Bone marrow (tissue), 2 donors: ENCODE data around the gene SEC22A.
A peak's percentile ranks its signal among the peaks of the same experiment; 100 is the strongest.
"Not testable (repeated sequence)": the region's sequence is repeated elsewhere in the genome, so short reads cannot be mapped to it uniquely, and the experiment has no call there.

ENCODE experiments used
- DNase-seq, 2 donors: peaks; one replicate each; lab custom pipeline; 2025; lab: John Stamatoyannopoulos, UW

Gene SEC22A

DNA sequence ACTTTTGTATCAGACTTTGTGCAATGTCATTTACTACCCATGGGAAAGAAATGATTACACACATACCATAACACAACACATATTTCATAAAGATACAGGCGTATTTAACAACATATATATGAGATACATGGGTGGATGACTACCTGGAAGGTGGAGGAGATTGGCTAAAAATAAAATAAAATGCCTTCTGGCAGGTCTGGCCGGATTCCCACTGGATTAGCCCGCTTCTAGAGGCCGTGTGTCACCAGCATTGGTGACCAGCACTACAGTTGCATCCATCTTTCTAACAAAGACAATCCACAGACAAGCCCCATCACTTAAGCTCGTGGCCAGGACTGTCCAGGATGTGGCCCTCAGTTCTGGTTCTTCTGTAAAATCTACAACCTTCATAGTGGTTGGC, 21.0 kb upstream of the SEC22A start:
- DNase-seq = no peak

- no peak for DNase-seq
Observed at GRCh38 chr3:123186695-123187094, 15.0 kb upstream of the SEC22A start.

GRCh38 chr3:123188058-123188457, 13.7 kb upstream of the SEC22A start:
- no peak for DNase-seq

GRCh38 chr3:123193448-123194101, 8.2 kb upstream of the SEC22A start:
- DNase-seq = no peak

GRCh38 chr3:123194552-123194951, 7.2 kb upstream of the SEC22A start:
- no peak for DNase-seq

DNA sequence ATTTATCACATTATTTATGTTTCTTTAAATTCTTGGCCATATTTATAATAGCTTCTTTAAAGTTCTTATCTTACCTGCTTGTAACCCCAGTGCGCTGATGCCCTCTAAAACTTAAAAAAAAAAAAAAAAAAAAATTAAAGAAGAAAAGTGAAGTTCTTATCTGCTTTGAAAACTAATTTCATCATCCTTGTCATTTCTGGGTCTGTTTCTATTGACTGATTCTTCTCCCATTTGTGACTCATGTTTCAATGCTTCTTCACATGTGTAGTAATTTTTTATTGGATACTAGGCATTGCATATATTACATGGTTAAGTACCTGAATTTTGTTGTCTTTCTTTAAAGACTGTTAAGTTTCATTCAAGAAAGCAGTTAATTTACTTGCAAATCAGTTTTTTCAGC, 3.4 kb upstream of the SEC22A start:
- DNase-seq = no peak

- DNase-seq = no peak
Observed at GRCh38 chr3:123201223-123201556, 553 bp upstream of the SEC22A start.

- DNase-seq = no peak
Observed at GRCh38 chr3:123202451-123202850, 708 bp downstream of the SEC22A start.

GRCh38 chr3:123218990-123219389, 17.2 kb downstream of the SEC22A start:
- DNase-seq = no peak

DNA sequence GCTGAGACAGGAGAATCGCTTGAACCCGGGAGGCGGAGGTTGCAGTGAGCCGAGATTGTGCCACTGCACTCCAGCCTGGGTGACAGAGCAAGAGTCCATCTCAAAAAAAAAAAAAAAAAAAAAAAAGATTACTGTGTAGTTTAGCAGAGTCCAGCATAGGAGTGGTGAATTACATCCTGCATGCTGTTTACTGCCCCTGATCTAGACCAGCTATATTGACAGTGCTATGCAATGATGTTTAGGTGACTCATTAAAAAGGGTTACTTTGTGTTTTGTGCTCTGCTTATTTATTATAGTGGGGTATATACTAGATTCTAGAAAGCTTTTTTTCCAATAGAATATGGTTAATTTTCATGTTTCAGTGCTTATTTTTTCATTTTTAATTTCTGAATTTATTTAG, 19.6 kb downstream of the SEC22A start:
- not testable (repeated sequence) for DNase-seq

- DNase-seq = no peak
Observed at GRCh38 chr3:123225016-123225415, 23.3 kb downstream of the SEC22A start.

DNA sequence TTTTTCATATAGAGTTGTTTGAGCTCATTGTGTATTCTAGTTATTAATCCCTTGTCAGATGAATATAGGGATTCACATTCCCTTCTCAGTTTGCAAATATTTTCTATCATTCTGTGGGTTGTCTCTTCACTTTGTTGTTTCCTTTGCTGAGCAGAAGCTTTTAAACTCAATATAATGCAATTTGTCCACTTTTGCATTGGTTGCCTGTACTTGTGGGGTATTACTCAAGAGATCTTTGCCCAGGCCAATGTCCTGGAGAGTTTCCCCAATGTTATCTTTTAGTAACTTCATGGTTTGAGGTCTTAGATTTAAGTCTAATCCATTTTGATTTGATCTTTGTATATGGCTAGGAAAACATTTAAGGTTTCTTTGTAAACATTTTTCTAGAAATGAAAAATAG, 24.8 kb downstream of the SEC22A start:
- DNase-seq = no peak

GRCh38 chr3:123229145-123229544, 27.4 kb downstream of the SEC22A start:
- DNase-seq = no peak

- DNase-seq = no peak
Observed at GRCh38 chr3:123236902-123237301, 35.2 kb downstream of the SEC22A start.

DNA sequence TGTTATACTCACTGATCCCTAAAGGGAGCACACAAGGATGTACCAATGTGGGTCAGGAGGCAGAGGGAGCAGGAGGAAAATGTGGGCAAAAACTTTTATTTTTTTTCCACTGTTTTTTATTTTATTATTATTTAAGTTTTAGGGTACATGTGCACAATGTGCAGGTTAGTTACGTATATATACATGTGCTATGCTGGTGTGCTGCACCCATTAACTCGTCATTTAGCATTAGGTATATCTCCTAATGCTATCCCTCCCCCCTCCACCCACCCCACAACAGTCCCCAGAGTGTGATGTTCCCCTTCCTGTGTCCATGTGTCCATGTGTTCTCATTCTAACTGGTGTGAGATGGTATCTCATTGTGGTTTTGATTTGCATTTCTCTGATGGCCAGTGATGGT, 37.4 kb downstream of the SEC22A start:
- not testable (repeated sequence) for DNase-seq

DNA sequence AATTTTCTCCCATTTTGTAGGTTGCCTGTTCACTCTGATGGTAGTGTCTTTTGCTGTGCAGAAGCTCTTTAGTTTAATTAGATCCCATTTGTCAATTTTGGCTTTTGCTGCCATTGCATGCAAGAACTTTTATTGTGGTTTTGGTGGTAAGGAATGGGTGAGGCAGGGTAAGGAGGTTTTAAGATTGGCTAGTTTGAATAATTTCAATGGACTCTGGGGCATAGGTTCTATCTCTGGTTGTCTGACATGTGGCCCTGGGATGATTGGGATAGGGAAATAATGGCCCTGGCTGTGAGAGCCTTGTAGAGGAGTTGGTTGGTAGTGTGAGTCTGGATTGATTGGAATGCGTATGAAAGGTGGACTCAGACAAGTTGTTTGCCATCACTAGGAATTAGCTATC, 38.0 kb downstream of the SEC22A start:
- DNase-seq = no peak

DNA sequence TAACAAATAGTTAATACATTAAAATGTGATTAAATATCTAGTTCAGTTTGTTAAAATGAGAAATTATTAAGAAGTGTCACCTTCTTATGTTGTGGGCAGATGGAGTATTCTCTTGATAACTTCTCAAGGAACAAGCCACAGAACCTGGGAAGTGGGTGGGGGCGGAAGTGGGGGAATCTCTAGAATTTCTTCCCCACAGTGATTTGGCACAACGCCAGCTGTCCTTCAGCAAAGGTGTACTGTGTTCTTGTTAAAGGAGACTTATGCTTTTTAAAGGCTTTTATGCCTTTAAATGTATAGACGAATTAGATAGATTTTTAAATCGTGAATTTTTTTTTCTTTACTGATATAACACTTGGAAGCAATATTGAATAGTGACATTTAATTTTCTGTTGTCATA, 42.4 kb downstream of the SEC22A start:
- DNase-seq = no peak

DNA sequence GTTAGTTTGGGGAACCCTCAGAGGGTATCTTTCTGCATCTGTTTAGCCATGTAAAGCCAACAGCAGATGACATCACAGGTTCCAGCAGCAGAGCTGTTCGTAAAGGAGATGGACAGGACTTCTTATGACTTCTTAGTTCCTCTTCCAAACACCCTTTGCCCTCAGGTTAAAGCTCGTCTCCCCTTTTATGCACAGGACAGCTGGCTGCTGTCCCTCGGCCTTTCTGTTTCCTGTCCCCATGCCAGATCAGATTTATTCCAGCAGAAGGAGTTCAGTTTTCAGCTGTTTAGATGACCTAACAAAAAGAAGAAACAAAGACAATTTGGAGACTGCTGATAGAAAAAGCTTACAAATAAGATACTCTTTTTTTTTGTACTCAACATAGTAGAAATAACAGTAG, 45.1 kb downstream of the SEC22A start:
- DNase-seq = no peak

DNA sequence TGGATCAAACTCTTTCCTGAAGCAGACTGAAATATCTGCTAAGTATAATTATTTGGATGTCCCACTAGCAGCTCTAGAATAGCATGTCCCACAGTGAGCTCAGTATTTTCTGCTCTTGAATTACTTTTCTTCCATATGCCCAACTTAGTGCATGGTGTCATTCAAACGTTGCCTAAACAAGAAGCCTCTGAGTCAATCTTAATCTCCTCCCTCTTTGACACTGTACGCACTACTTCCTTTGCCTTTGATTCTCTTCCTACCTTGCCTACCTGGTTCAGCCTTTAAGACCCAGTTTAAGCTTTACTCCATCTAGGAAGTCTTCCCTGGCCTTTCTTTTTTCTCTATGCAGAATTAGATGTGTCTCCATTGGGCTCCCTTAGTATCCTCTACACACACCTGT, 54.5 kb downstream of the SEC22A start:
- no peak for DNase-seq

DNA sequence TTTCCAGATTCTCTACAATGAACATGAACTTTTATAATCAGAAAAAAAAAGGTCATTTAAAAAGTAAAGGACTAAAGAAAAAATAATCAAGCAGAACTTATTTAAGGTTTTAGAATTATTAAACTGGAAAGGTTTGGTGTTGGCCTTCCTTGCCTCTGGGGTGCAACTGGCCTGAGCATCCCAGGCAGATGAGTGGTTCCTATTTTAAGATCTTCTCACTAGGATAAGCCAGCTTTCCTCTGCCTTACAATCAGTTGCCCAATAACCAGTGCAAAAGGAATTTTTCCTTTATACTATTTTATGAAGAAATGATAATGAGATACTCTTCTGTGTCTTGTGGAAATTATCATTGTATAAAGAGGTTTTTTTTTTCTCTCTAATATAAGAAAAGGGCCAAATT, 56.6 kb downstream of the SEC22A start:
- no peak for DNase-seq

GRCh38 chr3:123258811-123259420, 57.2 kb downstream of the SEC22A start:
- peak in 1 of 2 donors; percentile 47 for DNase-seq

DNA sequence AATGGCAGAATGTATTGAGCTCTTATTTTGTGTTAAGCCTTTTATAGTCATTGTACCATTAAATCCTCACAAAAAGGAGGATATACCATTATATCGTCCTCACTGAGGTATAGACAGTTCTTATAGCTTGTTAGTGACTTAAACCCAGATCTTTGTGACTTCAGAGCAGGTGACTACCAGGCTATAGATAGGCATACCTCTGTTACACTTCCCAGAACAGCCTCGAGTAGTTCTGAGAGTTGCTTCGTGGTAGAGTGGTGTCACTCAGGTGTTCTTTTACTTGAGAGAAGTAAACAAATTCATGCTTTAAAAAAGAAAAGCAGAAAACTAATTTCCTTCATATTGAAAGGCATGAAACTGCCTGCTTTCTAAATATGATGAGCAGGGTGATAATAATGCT, 59.9 kb downstream of the SEC22A start:
- no peak for DNase-seq

GRCh38 chr3:123262226-123262625, 60.5 kb downstream of the SEC22A start:
- no peak for DNase-seq

DNA sequence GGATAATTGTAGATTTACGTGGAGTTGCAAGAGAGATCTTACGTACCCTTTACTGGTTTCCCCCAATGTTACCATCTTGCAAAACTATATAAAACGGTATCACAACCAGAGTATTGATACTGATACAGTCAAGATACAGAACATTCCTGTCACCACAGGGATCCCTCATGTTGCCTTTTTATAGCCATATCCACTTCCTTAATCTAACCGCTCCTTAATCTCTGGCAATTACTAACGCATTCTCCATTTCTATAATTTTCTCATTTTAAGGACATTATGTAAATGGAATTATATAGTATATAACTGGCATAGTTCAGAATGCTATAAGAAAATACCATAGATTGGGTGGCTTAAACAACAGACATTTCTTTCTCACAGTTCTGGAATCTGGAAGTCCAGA, 61.1 kb downstream of the SEC22A start:
- DNase-seq = no peak
